H1 (cell line): ENCODE results near the gene AAGAB. TPM values are rescaled to one million over a fixed set of nuclear protein-coding genes. Genes with fewer than 3 reads are reported as not detected.

Source experiments
- CTCF ChIA-PET: fragments of 300-600 bp; sonication (Branson Sonifier 250); formaldehyde crosslinking; loops from one replicate; lab custom pipeline; 2021; ENCODE audit not compliant: partially characterized antibody; lab: Charles Lee
- POLR2A ChIA-PET: fragments of 300-600 bp; sonication (Branson Sonifier 250); formaldehyde crosslinking; loops from one replicate; lab custom pipeline; 2021; ENCODE audit warnings: inconsistent platforms; ENCODE audit not compliant: partially characterized antibody; lab: Charles Lee
- DNase-seq, 2 experiments: peaks; one replicate each; pipeline versions ENCODE4 v3.0.0 to v3.0.0-alpha.2; 2010 to 2022; ENCODE audit warnings: low spot score in 2 of 2, low read depth in 1 of 2, mixed read lengths in 1 of 2
- FAIRE-seq: peaks from 2 replicates; lab custom pipeline; 2011; peaks lifted over from hg19 to GRCh38; lab: Jason Lieb, UNC
- H2AFZ ChIP-seq: 2 replicates; pipeline ENCODE4 v1.8.1; 2012; ENCODE audit warnings: low read length, inconsistent platforms
- H2AK5ac ChIP-seq: 2 replicates; pipeline ENCODE4 v1.6.1; 2013; ENCODE audit warnings: low read depth, low read length
- H2BK120ac ChIP-seq: replicated peaks from 2 replicates; pipeline ENCODE3; 2013; ENCODE audit warnings: low read depth, low read length, inconsistent platforms
- H2BK12ac ChIP-seq: 2 replicates; pipeline ENCODE4 v1.6.1; 2013; ENCODE audit warnings: low read depth, low read length
- H2BK15ac ChIP-seq: 2 replicates; pipeline ENCODE4 v1.6.1; 2013; ENCODE audit warnings: low read length
- H2BK20ac ChIP-seq: 2 replicates; pipeline ENCODE4 v1.6.1; 2013; ENCODE audit warnings: low read length
- H2BK5ac ChIP-seq: 2 replicates; pipeline ENCODE4 v1.6.1; 2013; ENCODE audit warnings: low read depth, low read length
- H3K14ac ChIP-seq: 2 replicates; pipeline ENCODE4 v1.6.1; 2013; ENCODE audit warnings: inconsistent platforms; ENCODE audit not compliant: insufficient read length
- H3K18ac ChIP-seq: 2 replicates; pipeline ENCODE4 v1.6.1; 2013; ENCODE audit warnings: low read length; ENCODE audit errors: extremely low read depth
- H3K23ac ChIP-seq: 2 replicates; pipeline ENCODE4 v1.6.1; 2013; ENCODE audit warnings: inconsistent platforms; ENCODE audit not compliant: insufficient read length
- H3K23me2 ChIP-seq: 2 replicates; pipeline ENCODE4 v1.6.1; 2013; ENCODE audit warnings: low read depth, low read length
- H3K27ac ChIP-seq: 2 replicates; pipeline ENCODE4 v1.6.1; 2011; ENCODE audit warnings: low read depth, low read length, inconsistent platforms
- H3K27me3 ChIP-seq, 4 experiments: replicated peaks in 1 of 4; 1 replicate in 1 of 4; 2 replicates in 3 of 4; pipeline versions ENCODE4 v1.6.1 to v1.8.1; 2011 to 2013; ENCODE audit warnings: low read length in 3 of 4, mild to moderate bottlenecking in 3 of 4, inconsistent platforms in 2 of 4, mixed read lengths in 2 of 4, moderate library complexity in 1 of 4; ENCODE audit not compliant: control insufficient read depth in 3 of 4, insufficient read depth in 3 of 4; ENCODE audit errors: extremely low read depth in 1 of 4
- H3K36me3 ChIP-seq, 4 experiments: 2 replicates each; pipeline versions ENCODE4 v1.6.1 to v1.8.1; 2011 to 2013; ENCODE audit warnings: mild to moderate bottlenecking in 4 of 4, low read length in 3 of 4, moderate library complexity in 2 of 4, control low read depth in 1 of 4, inconsistent platforms in 1 of 4; ENCODE audit not compliant: insufficient read depth in 4 of 4, control insufficient read depth in 2 of 4
- H3K4ac ChIP-seq: replicated peaks from 2 replicates; pipeline ENCODE3; 2013; ENCODE audit warnings: low read length, low read depth, mixed read lengths, inconsistent platforms; ENCODE audit not compliant: insufficient read length
- H3K4me1 ChIP-seq, 4 experiments: replicated peaks in 1 of 4; 1 replicate in 1 of 4; 2 replicates in 3 of 4; pipeline versions ENCODE4 v1.6.1 to v1.8.1; 2011 to 2013; ENCODE audit warnings: low read length in 3 of 4, inconsistent platforms in 2 of 4, mixed read lengths in 1 of 4; ENCODE audit not compliant: insufficient read depth in 4 of 4, control insufficient read depth in 3 of 4
- H3K4me2 ChIP-seq, 2 experiments: 2 replicates each; pipeline versions ENCODE4 v1.6.1 to v1.8.1; 2011 to 2013; ENCODE audit warnings: low read depth in 2 of 2, low read length in 2 of 2, control low read depth in 1 of 2, inconsistent platforms in 1 of 2, mild to moderate bottlenecking in 1 of 2; ENCODE audit not compliant: insufficient read depth in 1 of 2
- H3K4me3 ChIP-seq, 4 experiments: fragments of 200-600, 300-600 bp in 1 of 4; sonication (generic), shearing (Covaris generic), sonication (Bioruptor Twin) in 1 of 4; 2 replicates each; pipeline versions ENCODE4 v1.5.1 to v1.8.1; 2011 to 2016; ENCODE audit warnings: low read length in 4 of 4, low read depth in 3 of 4, control low read depth in 2 of 4, inconsistent platforms in 2 of 4, mild to moderate bottlenecking in 2 of 4, mixed read lengths in 1 of 4, moderate library complexity in 1 of 4; ENCODE audit not compliant: insufficient read depth in 2 of 4; ENCODE audit errors: extremely low read depth in 1 of 4
- H3K56ac ChIP-seq: replicated peaks from 2 replicates; pipeline ENCODE3; 2013; ENCODE audit warnings: low read depth, mild to moderate bottlenecking, mixed read lengths, low read length, inconsistent platforms; ENCODE audit not compliant: insufficient read length
- H3K79me1 ChIP-seq: 2 replicates; pipeline ENCODE4 v1.6.1; 2013; ENCODE audit warnings: low read depth, low read length, control low read depth
- H3K79me2 ChIP-seq, 2 experiments: 2 replicates each; pipeline versions ENCODE4 v1.6.1 to v1.8.1; 2012 to 2013; ENCODE audit warnings: low read length in 2 of 2, mild to moderate bottlenecking in 2 of 2, inconsistent platforms in 1 of 2; ENCODE audit not compliant: insufficient read depth in 2 of 2, control insufficient read depth in 1 of 2
- H3K9ac ChIP-seq, 4 experiments: replicated peaks in 1 of 4; 1 replicate in 1 of 4; 2 replicates in 3 of 4; pipeline versions ENCODE4 v1.6.1 to v1.8.1; 2011 to 2013; ENCODE audit warnings: low read depth in 3 of 4, low read length in 3 of 4, control low read depth in 2 of 4, mild to moderate bottlenecking in 2 of 4, moderate library complexity in 2 of 4, inconsistent platforms in 1 of 4; ENCODE audit errors: extremely low read depth in 1 of 4
- H3K9me3 ChIP-seq, 2 experiments: 2 replicates each; pipeline versions ENCODE4 v1.6.1 to v1.8.1; 2012 to 2013; ENCODE audit warnings: mild to moderate bottlenecking in 2 of 2, moderate library complexity in 2 of 2, control low read depth in 1 of 2, inconsistent platforms in 1 of 2, low read depth in 1 of 2, low read length in 1 of 2, mixed read lengths in 1 of 2; ENCODE audit not compliant: insufficient read depth in 2 of 2
- H4K20me1 ChIP-seq, 2 experiments: replicated peaks in 1 of 2; 2 replicates each; pipeline versions ENCODE3 to v1.8.1; 2011 to 2013; ENCODE audit warnings: inconsistent platforms in 2 of 2, low read length in 2 of 2, mild to moderate bottlenecking in 1 of 2; ENCODE audit not compliant: insufficient read depth in 2 of 2, control insufficient read depth in 1 of 2
- H4K5ac ChIP-seq: 2 replicates; pipeline ENCODE4 v1.6.1; 2013; ENCODE audit warnings: low read length, low read depth, mixed read lengths, inconsistent platforms; ENCODE audit not compliant: insufficient read length
- H4K8ac ChIP-seq: 2 replicates; pipeline ENCODE4 v1.8.0; 2013; ENCODE audit warnings: mild to moderate bottlenecking, moderate library complexity, low read length, inconsistent platforms; ENCODE audit not compliant: insufficient read depth; ENCODE audit errors: extremely low read depth
- H4K91ac ChIP-seq: replicated peaks from 2 replicates; pipeline ENCODE3; 2013; ENCODE audit warnings: low read length, mixed read lengths, inconsistent platforms; ENCODE audit not compliant: insufficient read length
- EZH2 ChIP-seq: fragments of 200-600 bp; sonication (generic); IDR thresholded peaks from 2 replicates; pipeline ENCODE4 v1.7.1; 2012; ENCODE audit warnings: low read depth, mild to moderate bottlenecking, moderate library complexity, low read length, inconsistent platforms; ENCODE audit not compliant: severe bottlenecking
- YY1 ChIP-seq: IDR thresholded peaks from 2 replicates; pipeline ENCODE4 v1.6.1; 2011; ENCODE audit warnings: low read depth, mild to moderate bottlenecking, low read length
- WGBS, 2 experiments: shearing (Covaris generic) in 1 of 2; methylation state at CpG; one replicate each; pipeline versions ENCODE4 v1.1.6 to v1.1.7; 2013 to 2015; ENCODE audit warnings: low lambda C conversion rate in 2 of 2, mixed read lengths in 2 of 2, inconsistent platforms in 1 of 2, low coverage in 1 of 2, missing lambda C conversion rate in 1 of 2; ENCODE audit not compliant: insufficient replicate concordance in 2 of 2, insufficient coverage in 1 of 2, insufficient read length in 1 of 2; ENCODE audit errors: extremely low coverage in 1 of 2, missing lambda C conversion rate in 1 of 2; 5-methylcytosine and 5-hydroxymethylcytosine counted together
- polyA plus RNA-seq, 7 experiments: library from polyadenylated mRNA; depleted of rRNA in 3 of 7; stranded (reverse) in 5 of 7; unstranded in 2 of 7; fragments of >200 nt in 5 of 7; fragments of 200-250 nt in 2 of 7; gene quantifications; 1 replicate in 5 of 7; 2 replicates in 1 of 7; 4 replicates in 1 of 7; pipeline versions ENCODE4 v1.2.1 to v1.2.3, GENCODE V29; 2011 to 2013; ENCODE audit warnings: missing spikeins in 2 of 7, mixed read lengths in 2 of 7
- total RNA-seq: library from RNA; stranded (reverse); fragmentation: NEBNext Ultra II Directional; extraction: Animal tissue kit (Norgen Biotek cat#: 25700); gene quantifications from 2 replicates; pipeline ENCODE4 v1.2.1, GENCODE V29; 2021

AAGAB gene
- total and polyA plus RNA-seq, 2 of the 8 experiments (the other 6 are each of a cell fraction or from before 2014, with no cell fraction given): 20.1 to 45.9 TPM

- Histone ChIP-seq H2BK15ac (no peak overlapping the region), H3K9ac (no peak overlapping the region), H3K4me1 (peaks cover 0 to 8% (median 3%) of the 10 kb centered on the region in 4 experiments; a peak in 4 of 7 replicates), H3K27ac (no peak overlapping the region), H3K18ac (no peak overlapping the region), H2BK12ac (no peak overlapping the region), H3K4ac (no peak overlapping the region), H3K23me2 (no peaks in the 10 kb centered on the region; the same call in 1 of the 2 replicates), H4K20me1 (peaks cover 2% of the 10 kb centered on the region in 2 experiments), H2AFZ (no peak overlapping the region), H3K9me3 (no peaks in the 10 kb centered on the region), H2BK20ac (no peak overlapping the region), H3K14ac (no peak overlapping the region), H2AK5ac (no peak overlapping the region), H3K79me1 (no peaks in the 10 kb centered on the region; the same call in none of the 2 replicates), H3K4me3 (no peak overlapping the region), H2BK5ac (no peak overlapping the region), H3K56ac (no peak overlapping the region), H4K5ac (no peak overlapping the region), H3K4me2 (no peak overlapping the region)
- no peak for FAIRE-seq
- 85% methylated on average over 3 of the region's 3 CpGs; no CpG with 5 or more reads in 1 of the 2 experiments for WGBS, 2 experiments
- CTCF ChIA-PET: no interaction called here
- no peak for DNase-seq
- TF ChIP-seq YY1 (no peak), EZH2 (no peak)
- TF ChIP-seq, all 59 proteins: peak for 0
- Histone ChIP-seq H3K27me3 (no peaks in the 10 kb centered on the region), H3K23ac (no peak overlapping the region), H4K8ac (no peak overlapping the region), H2BK120ac (no peak overlapping the region), H4K91ac (no peak overlapping the region), H3K36me3 (no peaks in the 10 kb centered on the region), H3K79me2 (peaks cover 0 to 81% of the 10 kb centered on the region in 2 experiments; a peak in 2 of 4 replicates)
- POLR2A ChIA-PET: no interaction called here
These were observed 9.4 kb downstream of the AAGAB start for GRCh38 chr15:67244971-67245478.
